ENCODE results near the gene HEPN1. TPM values are rescaled to one million over a fixed set of nuclear protein-coding genes. Genes with fewer than 3 reads are reported as not detected.

HEPN1 gene
- total and polyA plus RNA-seq, 10 of the 15 experiments (the other 5 are each of a cell fraction or from before 2014, with no cell fraction given): not detected

- Histone ChIP-seq H3K4me3 (no peak overlapping the region), H3K36me3 (ENCODE audit: control insufficient read depth in 2 of 2, insufficient read depth in 2 of 2, low read length in 1 of 2) (no peaks in the 10 kb centered on the region), H4K20me1 (ENCODE audit: control insufficient read depth, insufficient read depth) (no peaks in the 10 kb centered on the region), H3K9me3 (replicated peaks; ENCODE audit: control insufficient read depth, insufficient read depth, low read length) (peaks cover 2% of the 10 kb centered on the region; the same call in 2 of the 3 replicates), H2AFZ (ENCODE audit: control insufficient read depth, low read depth, low read length) (no peak overlapping the region), H3K27me3 (replicated peaks in 1 of 2; ENCODE audit: control insufficient read depth in 2 of 2, insufficient read depth in 2 of 2, low read length in 1 of 2) (no peaks in the 10 kb centered on the region; a peak in 1 of 4 replicates), H3K4me1 (ENCODE audit: control insufficient read depth, insufficient read depth, low read length) (no peaks in the 10 kb centered on the region), H3K9ac (ENCODE audit: control insufficient read depth, insufficient read depth, low read length) (no peak overlapping the region), H3K4me2 (ENCODE audit: control insufficient read depth, insufficient read depth) (no peak overlapping the region), H3K27ac (ENCODE audit: control insufficient read depth, insufficient read depth) (no peak overlapping the region), H3K79me2 (ENCODE audit: control insufficient read depth, insufficient read depth, low read length) (no peaks in the 10 kb centered on the region)
- ATAC-seq (no peak), FAIRE-seq (no peak), DNase-seq (ENCODE audit: low read depth, low spot score) (no peak)
- TF ChIP-seq RCOR1 (conservative IDR thresholded peaks at IDR 0.05; ENCODE audit: low read depth, low read length) (no peak), FOXM1 (IDR thresholded peaks at IDR 0.05; ENCODE audit: low read depth, low read length) (no peak), ASH2L (IDR thresholded peaks at IDR 0.05; ENCODE audit: borderline replicate concordance, low read depth) (no peak), HDGF (IDR thresholded peaks at IDR 0.05) (no peak), STAT3 (IDR thresholded peaks at IDR 0.05; ENCODE audit: low read depth, low read length) (no peak), HDAC2 (IDR thresholded peaks at IDR 0.05) (no peak), SMARCA5 (IDR thresholded peaks at IDR 0.05) (no peak), HDAC6 (IDR thresholded peaks at IDR 0.05; ENCODE audit: unreplicated experiment) (no peak), ZNF384 (IDR thresholded peaks at IDR 0.05; ENCODE audit: borderline replicate concordance, low read depth, low read length) (no peak), BMI1 (IDR thresholded peaks at IDR 0.05; ENCODE audit: borderline replicate concordance) (no peak), MYB (IDR thresholded peaks at IDR 0.05; ENCODE audit: borderline replicate concordance, low read depth, low read length) (no peak)
- POLR2A ChIA-PET: no interaction called here
- intact Hi-C loops (cut with micrococcal nuclease; ENCODE audit: unreplicated experiment): no loop called here
- CTCF ChIA-PET: no interaction called here
- no TSS peak for BruUV-seq (replicated peaks)
- RAD21 ChIA-PET (ENCODE audit: unreplicated experiment): interaction anchor here (1.2 kb wide), 1 partner anchor 225 kb away, joined by 3 read pairs; no protein-coding TSS in a partner anchor
- SMC1A ChIA-PET (ENCODE audit: uncharacterized antibody, unreplicated experiment): interaction anchor here (0.6 kb wide), 1 partner anchor 43 kb away, joined by 3 read pairs; no protein-coding TSS in a partner anchor
- in situ Hi-C loops (cut with MboI): no loop called here
Measured at GRCh38 chr11:124916370-124916710, 2.7 kb upstream of the HEPN1 start.

Measured in GM12878 (cell line).